Caco-2 (cell line): Measurements from ENCODE around the gene TOR1B. TPM values are rescaled to one million over a fixed set of nuclear protein-coding genes. Genes with fewer than 3 reads are reported as not detected.

Experiments used
- BruUV-seq: library from RNA; stranded (reverse); fragments of 400-500 nt; replicated peaks from 2 replicates; lab custom pipeline; 2021; lab: Mats Ljungman, UMichigan
- CTCF ChIA-PET: fragments of 300-600 bp; sonication (Branson Sonifier 250); formaldehyde crosslinking; loops from one replicate; lab custom pipeline; 2022; ENCODE audit warnings: antibody characterized with exemption; lab: Charles Lee
- POLR2A ChIA-PET: fragments of 300-600 bp; sonication (Branson Sonifier 250); formaldehyde crosslinking; loops from one replicate; lab custom pipeline; 2022; ENCODE audit warnings: antibody characterized with exemption; lab: Charles Lee
- DNase-seq, 2 experiments: peaks; one replicate each; pipeline versions ENCODE4 v3.0.0 to v3.0.0-alpha.2; 2020 to 2022
- H3K27me3 ChIP-seq: replicated peaks from 2 replicates; pipeline ENCODE4 v1.6.0; 2011; ENCODE audit warnings: low read length; ENCODE audit not compliant: control insufficient read depth, insufficient read depth
- H3K36me3 ChIP-seq: 2 replicates; pipeline ENCODE4 v1.5.1; 2011; ENCODE audit warnings: low read length; ENCODE audit not compliant: control insufficient read depth, insufficient read depth
- H3K4me1 ChIP-seq: fragments of 250-450 bp; sonication (Bioruptor Pico); 2 replicates; pipeline ENCODE4 v1.5.1; 2020; ENCODE audit warnings: mild to moderate bottlenecking
- H3K4me3 ChIP-seq: 2 replicates; pipeline ENCODE4 v1.5.1; 2011; ENCODE audit warnings: low read depth, mild to moderate bottlenecking, control low read depth, low read length
- H3K9me3 ChIP-seq: fragments of 250-450 bp; sonication (Bioruptor Pico); 2 replicates; pipeline ENCODE4 v1.5.1; 2020; ENCODE audit warnings: mild to moderate bottlenecking, moderate library complexity
- H3K27ac Mint-ChIP-seq: one replicate; pipeline ENCODE4 v1.8.0; 2022; ENCODE audit warnings: mixed read lengths; ENCODE audit not compliant: unreplicated experiment
- H3K27me3 Mint-ChIP-seq: one replicate; pipeline ENCODE4 v1.8.0; 2022; ENCODE audit warnings: mixed read lengths; ENCODE audit not compliant: insufficient read depth, unreplicated experiment
- H3K36me3 Mint-ChIP-seq: one replicate; pipeline ENCODE4 v1.8.0; 2022; ENCODE audit warnings: mild to moderate bottlenecking, mixed read lengths; ENCODE audit not compliant: insufficient read depth, unreplicated experiment
- H3K4me1 Mint-ChIP-seq: one replicate; pipeline ENCODE4 v1.8.0; 2022; ENCODE audit warnings: low read depth, mixed read lengths; ENCODE audit not compliant: unreplicated experiment
- H3K4me3 Mint-ChIP-seq: one replicate; pipeline ENCODE4 v1.8.0; 2022; ENCODE audit warnings: mild to moderate bottlenecking, moderate library complexity, mixed read lengths; ENCODE audit not compliant: unreplicated experiment
- H3K9me3 Mint-ChIP-seq: one replicate; pipeline ENCODE4 v1.8.0; 2022; ENCODE audit warnings: mixed read lengths; ENCODE audit not compliant: unreplicated experiment
- CTCF ChIP-seq, 2 experiments: fragments of 200-600 bp in 1 of 2; IDR thresholded peaks; 1 replicate in 1 of 2; 2 replicates in 1 of 2; pipeline versions ENCODE4 v1.5.1 to v1.8.0; 2011 to 2022; ENCODE audit warnings: antibody characterized with exemption in 1 of 2, control low read depth in 1 of 2, inconsistent platforms in 1 of 2, low read depth in 1 of 2, low read length in 1 of 2, mild to moderate bottlenecking in 1 of 2, moderate library complexity in 1 of 2; ENCODE audit not compliant: insufficient read depth in 1 of 2, severe bottlenecking in 1 of 2, unreplicated experiment in 1 of 2
- intact Hi-C: fragments of 100-400 bp; cut with micrococcal nuclease; formaldehyde crosslinking; loops from one replicate; pipeline ENCODE4 v1.10.0; 2022; ENCODE audit not compliant: unreplicated experiment
- total RNA-seq: library from RNA; stranded (reverse); gene quantifications from 2 replicates; pipeline ENCODE4 v1.2.3, GENCODE V29; 2022

The TOR1B gene
- total RNA-seq, 1 experiment from 2014 or later, result 22.8 TPM

GRCh38 chr9:129810788-129811187 is 7.8 kb downstream of the TOR1B start:
- peak overlapping the region; percentile 35 for H3K4me3 Mint-ChIP-seq
- H3K27ac Mint-ChIP-seq, result peak overlapping the region; percentile 35
- peaks cover 30% of the 10 kb centered on the region for H3K4me1 ChIP-seq
- no peak overlapping the region for H3K4me3 ChIP-seq
- no peaks in the 10 kb centered on the region for H3K9me3 Mint-ChIP-seq
- TSS peak; percentile 20 for BruUV-seq
- H3K27me3 ChIP-seq, result no peaks in the 10 kb centered on the region
- H3K36me3 ChIP-seq, result peaks cover 1% of the 10 kb centered on the region; the same call in 1 of the 2 replicates
- peaks cover 25% of the 10 kb centered on the region for H3K4me1 Mint-ChIP-seq
- ChIA-PET POLR2A (interaction anchor here (0.5 kb wide), 1 partner anchor 10 kb away, joined by 3 read pairs; no protein-coding TSS in a partner anchor), CTCF (interaction anchor here (0.8 to 1.0 kb wide), 2 partner anchors 58 to 187 kb away, joined by 3 read pairs; partner anchors contain the start of gene PTGES)
- no peaks in the 10 kb centered on the region for H3K27me3 Mint-ChIP-seq
- H3K9me3 ChIP-seq, result no peaks in the 10 kb centered on the region
- intact Hi-C loops, result no loop called here
- TF ChIP-seq CTCF (IDR thresholded peaks at IDR 0.05; ENCODE audit: insufficient read depth in 1 of 2, low read depth in 1 of 2, low read length in 1 of 2, severe bottlenecking in 1 of 2, unreplicated experiment in 1 of 2), result no peak
- H3K36me3 Mint-ChIP-seq, result peaks cover 44% of the 10 kb centered on the region
- DNase-seq, result no peak

GRCh38 chr9:129811967-129812363 is 9.0 kb downstream of the TOR1B start:
- Mint-ChIP-seq H3K9me3 (no peaks in the 10 kb centered on the region), H3K27ac (peak overlapping the region; percentile 61), H3K36me3 (peaks cover 42% of the 10 kb centered on the region), H3K27me3 (no peaks in the 10 kb centered on the region), H3K4me1 (peaks cover 25% of the 10 kb centered on the region), H3K4me3 (no peak overlapping the region)
- BruUV-seq, result no TSS peak
- POLR2A ChIA-PET, result interaction anchor here (0.6 to 1.1 kb wide), 2 partner anchors 9 to 22 kb away, joined by 3 read pairs; partner anchors contain the start of gene TOR1B
- H3K36me3 ChIP-seq, result peaks cover 3% of the 10 kb centered on the region; the same call in 1 of the 2 replicates
- DNase-seq, result no peak
- no peaks in the 10 kb centered on the region for H3K27me3 ChIP-seq
- CTCF ChIA-PET, result no interaction called here
- no peak for TF ChIP-seq CTCF (IDR thresholded peaks at IDR 0.05; ENCODE audit: insufficient read depth in 1 of 2, low read depth in 1 of 2, low read length in 1 of 2, severe bottlenecking in 1 of 2, unreplicated experiment in 1 of 2)
- H3K4me3 ChIP-seq, result no peak overlapping the region
- intact Hi-C loops, result no loop called here
- no peaks in the 10 kb centered on the region for H3K9me3 ChIP-seq
- H3K4me1 ChIP-seq, result peaks cover 30% of the 10 kb centered on the region

GRCh38 chr9:129812385-129812784 is 9.4 kb downstream of the TOR1B start:
- peaks cover 30% of the 10 kb centered on the region for H3K4me1 ChIP-seq
- no peaks in the 10 kb centered on the region for H3K27me3 ChIP-seq
- POLR2A ChIA-PET, result interaction anchor here (0.5 to 1.1 kb wide), 2 partner anchors 9 to 22 kb away, joined by 3 read pairs; partner anchors contain the start of gene TOR1B
- intact Hi-C loops, result no loop called here
- no peak for TF ChIP-seq CTCF (IDR thresholded peaks at IDR 0.05; ENCODE audit: insufficient read depth in 1 of 2, low read depth in 1 of 2, low read length in 1 of 2, severe bottlenecking in 1 of 2, unreplicated experiment in 1 of 2)
- H3K4me1 Mint-ChIP-seq, result peaks cover 25% of the 10 kb centered on the region
- H3K4me3 Mint-ChIP-seq, result no peak overlapping the region
- peaks cover 42% of the 10 kb centered on the region for H3K36me3 Mint-ChIP-seq
- CTCF ChIA-PET, result no interaction called here
- no peak for DNase-seq
- H3K4me3 ChIP-seq, result no peak overlapping the region
- no peaks in the 10 kb centered on the region for H3K27me3 Mint-ChIP-seq
- BruUV-seq, result no TSS peak
- no peaks in the 10 kb centered on the region for H3K9me3 Mint-ChIP-seq
- no peaks in the 10 kb centered on the region for H3K9me3 ChIP-seq
- peaks cover 3% of the 10 kb centered on the region; the same call in 1 of the 2 replicates for H3K36me3 ChIP-seq
- peak overlapping the region; percentile 61 for H3K27ac Mint-ChIP-seq
